Fibroblast of gingiva (primary cell): Measurements from ENCODE around the gene NDUFA8.

Experiments used
- DNase-seq: peaks from one replicate; pipeline ENCODE4 v3.0.0-alpha.2; 2011; ENCODE audit warnings: low read depth

The NDUFA8 gene

GRCh38 chr9:122184551-122184950, 25.0 kb upstream of the NDUFA8 start:
- no peak for DNase-seq

- DNase-seq = no peak
Observed at GRCh38 chr9:122183501-122183900, 23.9 kb upstream of the NDUFA8 start.

DNA sequence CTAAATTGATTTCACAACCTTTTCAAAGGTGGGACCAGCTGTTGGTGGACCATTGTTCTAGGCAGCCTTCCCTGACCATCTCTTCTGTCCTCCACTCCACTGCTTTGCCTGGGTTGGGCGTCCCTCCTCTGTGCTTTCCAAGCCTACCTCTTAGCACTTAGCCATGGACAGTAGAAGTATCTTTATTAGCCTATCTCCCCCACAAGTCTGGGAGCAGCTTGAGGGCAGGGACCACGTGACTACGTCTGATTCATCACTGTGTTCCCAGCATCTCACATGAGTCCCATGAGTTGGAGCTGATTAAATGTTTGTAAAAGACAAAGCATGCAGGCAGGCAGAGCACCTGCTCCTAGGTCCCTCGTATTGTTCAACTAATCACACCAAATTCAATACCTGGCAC, 21.1 kb upstream of the NDUFA8 start:
- DNase-seq = peak; percentile 32

DNA sequence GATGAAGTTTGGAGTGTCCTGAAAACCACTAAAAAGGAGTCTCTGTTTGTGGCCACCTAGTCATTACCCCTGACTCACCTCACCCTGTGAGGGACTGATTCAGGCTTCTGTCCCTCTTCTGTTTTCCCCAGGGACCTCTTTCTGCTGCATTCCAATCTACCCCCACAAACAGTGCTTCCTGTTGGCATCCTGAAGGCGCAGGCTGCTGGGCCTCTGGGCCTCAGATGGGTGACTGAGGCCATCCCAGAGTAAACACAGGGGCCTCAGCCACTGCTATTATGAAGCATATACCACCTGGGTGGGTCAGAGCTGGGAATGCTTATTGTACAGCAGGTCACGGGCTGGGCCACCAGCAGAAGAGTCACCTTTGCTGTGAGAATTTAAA, 20.1 kb upstream of the NDUFA8 start:
- no peak for DNase-seq

DNA sequence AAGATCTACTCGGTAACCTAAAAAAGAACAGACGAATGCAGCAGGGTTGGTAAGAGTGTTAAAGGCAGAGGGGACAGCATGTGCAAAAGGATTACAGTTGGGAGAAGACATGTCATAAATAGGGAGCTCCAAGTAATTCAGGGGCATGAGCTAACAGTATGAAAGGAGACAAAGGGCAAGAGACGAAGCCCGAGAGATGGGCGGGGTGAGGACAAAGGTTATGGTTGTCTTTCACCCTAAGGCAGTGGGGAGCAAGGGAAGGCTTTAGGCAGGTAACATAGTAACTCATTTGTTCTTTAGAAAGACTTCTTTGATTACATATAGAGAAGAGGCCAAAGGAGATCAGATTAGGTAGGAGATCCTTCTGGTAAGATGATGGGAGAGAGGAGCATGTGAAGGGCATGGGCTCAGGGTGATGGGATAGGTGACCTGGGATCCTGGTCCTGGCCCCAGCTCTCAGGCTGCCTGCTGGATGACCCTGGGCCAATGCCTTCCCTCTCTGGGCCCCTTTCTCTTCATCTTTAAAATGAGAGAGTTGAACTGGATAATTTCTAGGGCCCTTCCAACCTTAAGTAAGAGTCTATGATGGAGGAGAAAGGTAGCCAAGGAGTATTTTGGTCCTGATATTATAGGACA, 19.6 kb upstream of the NDUFA8 start:
- DNase-seq = no peak

GRCh38 chr9:122176916-122177315, 17.3 kb upstream of the NDUFA8 start:
- no peak for DNase-seq

DNA sequence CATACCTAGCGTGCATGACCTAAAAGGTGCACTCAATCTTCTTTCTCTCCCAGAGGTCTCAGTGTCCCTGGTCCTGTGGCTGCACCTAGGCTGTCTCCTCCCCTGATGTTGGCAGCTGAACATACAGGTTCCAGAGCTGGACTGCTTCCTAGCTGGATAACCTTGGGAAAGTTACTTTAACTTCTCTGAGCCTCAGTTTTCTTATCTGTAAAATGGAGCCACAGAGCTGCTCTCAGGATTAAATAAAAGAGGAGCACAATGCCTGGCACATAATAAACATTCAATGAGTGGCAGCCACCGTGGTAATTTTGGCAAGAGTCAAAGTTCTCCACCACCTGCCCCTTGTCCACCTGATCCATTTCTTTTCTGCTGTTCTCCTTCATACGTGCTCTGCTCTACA, 14.1 kb upstream of the NDUFA8 start:
- DNase-seq = no peak

- DNase-seq = no peak
Observed at GRCh38 chr9:122172131-122172530, 12.6 kb upstream of the NDUFA8 start.

GRCh38 chr9:122168356-122168755, 8.8 kb upstream of the NDUFA8 start:
- no peak for DNase-seq

GRCh38 chr9:122164286-122164685, 4.7 kb upstream of the NDUFA8 start:
- DNase-seq = no peak

GRCh38 chr9:122162415-122162814, 2.8 kb upstream of the NDUFA8 start:
- DNase-seq = no peak

DNA sequence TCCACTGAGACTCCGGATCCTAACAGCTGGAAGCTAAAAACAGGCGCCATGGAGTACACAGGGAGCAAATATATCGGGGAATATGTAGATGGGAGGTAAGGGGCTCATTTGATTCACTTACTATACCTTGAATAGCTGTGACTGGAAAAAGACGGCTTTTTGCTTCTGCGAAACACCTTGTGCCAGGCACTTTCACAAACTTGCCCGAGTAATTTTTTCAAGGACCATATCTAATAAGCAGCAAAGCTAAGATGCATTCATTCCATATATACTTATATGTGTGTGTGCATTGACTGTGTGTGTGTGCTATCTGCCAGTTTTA, 307 bp upstream of the NDUFA8 start:
- no peak for DNase-seq

DNA sequence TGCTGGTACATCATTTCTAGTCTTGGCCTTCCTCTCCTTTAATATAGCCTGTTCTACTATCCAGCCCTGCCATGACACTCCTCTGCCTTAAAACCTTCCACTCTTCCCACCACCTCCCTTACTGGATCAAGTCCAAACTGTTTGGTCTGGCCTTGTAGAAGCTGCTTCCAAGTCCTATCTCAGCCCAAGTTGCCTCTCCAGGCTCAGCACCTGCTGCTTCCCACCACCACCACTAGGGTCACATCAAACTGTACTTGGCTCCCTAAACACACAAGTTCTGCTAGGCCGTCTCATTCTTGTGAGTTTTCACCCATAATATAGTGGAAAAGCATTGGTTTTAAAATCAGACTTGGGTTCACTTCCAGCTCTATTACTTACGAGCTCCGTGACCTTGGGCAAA, 1.4 kb downstream of the NDUFA8 start:
- DNase-seq = peak; percentile 30

DNA sequence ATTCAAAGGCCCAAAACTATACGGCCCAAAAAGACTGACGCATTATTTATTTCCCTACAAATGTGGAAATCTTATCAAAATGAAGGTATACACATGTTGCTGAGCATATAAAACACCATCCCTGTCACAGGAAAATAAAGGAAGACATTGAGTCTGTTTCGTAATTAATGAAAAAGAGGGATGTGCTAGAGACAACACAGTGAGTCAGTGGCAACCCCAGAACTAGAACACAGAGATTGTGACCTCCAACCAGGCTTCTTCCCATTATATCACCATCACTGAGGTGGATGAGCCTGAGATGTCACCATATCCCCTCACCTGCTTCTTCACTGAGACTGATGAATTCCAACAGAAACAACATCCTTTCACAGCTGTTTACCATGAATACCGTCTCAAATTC, 3.8 kb downstream of the NDUFA8 start:
- DNase-seq = no peak

DNA sequence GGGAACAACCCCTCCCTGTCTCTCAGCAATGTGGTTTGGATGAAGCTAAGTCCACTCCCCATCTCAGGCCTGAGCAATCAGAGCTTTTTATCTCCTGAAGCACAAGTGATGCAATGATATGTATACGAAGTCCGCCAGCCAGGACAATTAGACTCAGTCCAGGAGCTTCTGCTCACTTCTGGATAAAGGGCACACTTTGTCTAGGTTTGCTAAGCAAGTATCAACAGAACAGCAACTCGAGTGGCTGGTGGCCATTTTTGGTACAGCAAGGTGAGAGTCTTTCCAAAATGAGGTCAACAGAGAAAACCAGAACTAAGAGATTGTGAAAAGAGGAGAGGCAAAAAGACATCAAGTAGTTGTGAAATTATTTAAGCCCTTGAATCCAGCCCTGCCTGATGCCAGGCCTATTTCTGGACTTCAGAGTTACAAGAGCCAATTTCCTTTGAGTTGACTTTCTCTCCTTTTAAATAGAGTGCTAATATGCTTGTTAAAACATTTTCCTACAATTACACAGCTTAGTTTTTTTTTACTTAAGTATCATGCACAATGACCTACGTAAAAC, 8.2 kb downstream of the NDUFA8 start:
- no peak for DNase-seq

GRCh38 chr9:122145592-122145863, 14.1 kb downstream of the NDUFA8 start:
- no peak for DNase-seq

GRCh38 chr9:122144836-122145591, 14.6 kb downstream of the NDUFA8 start:
- DNase-seq = no peak

DNA sequence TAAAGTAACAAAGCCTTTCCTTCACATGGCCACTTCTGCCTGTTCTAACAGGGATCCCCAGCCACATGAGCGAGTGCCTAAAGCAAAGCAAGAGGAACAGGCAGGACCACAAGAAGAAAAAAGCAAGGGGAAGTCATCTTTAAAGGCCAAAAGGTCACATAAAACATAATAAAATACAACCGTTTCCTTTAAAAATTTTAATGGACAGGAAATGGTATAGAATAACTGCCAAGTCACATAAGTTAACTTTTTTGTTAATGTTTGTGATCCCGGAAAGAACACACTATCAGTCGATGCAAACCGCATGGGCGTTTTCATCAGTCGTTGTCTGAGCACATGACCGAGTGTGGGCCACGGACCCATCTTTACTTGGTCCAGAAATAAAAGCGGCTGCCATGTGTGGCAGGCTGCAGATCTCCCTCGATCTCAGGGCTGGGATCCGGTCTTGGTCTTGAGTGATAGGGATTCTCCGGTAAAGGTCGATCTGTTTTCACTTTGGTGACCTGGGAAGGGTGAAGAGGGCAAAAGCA, 15.6 kb downstream of the NDUFA8 start:
- DNase-seq = no peak

DNA sequence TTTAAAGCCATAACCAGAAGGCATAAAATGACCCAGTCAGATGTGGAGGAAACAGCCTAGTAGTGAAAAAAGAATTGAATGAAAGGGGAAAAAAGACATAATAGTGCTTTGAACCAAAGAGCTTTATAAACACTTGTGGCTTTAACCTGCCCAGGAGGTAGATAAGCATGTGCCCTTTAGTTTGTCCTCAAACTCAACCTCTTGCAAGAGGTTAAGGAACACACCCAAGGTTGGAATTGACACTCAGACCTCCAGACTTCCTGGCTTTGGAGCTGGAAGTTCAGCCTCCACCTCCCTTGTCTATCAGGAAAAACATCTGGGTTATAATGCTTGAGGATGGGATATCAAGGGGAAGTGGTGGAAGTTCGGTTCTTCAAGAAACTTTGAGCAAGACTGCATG, 16.3 kb downstream of the NDUFA8 start:
- DNase-seq = no peak

- DNase-seq = no peak
Observed at GRCh38 chr9:122141671-122142070, 17.9 kb downstream of the NDUFA8 start.

DNA sequence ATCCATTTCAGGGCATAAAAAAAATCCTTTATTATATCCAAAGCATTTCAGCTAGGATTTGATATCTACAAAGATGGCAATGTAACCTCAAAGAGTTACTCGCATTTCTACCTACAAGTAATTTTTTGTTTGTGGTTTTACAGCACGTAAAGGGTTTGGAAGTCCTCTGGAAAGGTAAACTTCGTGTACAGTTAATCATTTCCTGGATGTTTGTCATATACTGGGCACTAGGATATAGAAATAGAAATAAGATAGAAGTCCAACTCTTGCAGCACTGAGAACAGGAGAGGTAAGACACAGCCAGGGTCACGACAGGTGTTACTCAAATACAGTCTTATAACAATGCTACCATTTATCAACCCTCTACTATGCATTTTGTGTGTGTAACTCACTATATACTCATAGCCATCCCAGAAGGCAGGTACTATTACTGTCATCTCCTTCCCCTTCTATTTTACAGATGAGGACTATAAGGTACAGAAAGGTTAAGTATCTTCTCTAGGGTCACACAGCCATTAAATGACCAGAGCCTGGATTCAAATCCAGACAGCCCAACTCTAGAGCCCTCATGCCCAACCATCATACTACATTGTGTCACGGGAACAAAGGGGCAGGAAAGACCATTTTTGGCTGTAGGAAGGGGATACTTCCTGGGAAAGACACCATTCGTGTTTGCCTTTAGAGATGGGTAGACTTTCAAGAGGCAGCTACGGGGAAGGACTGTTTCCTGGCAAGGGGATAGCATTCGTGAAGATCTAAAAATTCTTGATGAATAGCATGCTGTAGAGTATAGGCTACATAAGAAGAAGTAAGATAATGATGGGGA, 19.0 kb downstream of the NDUFA8 start:
- DNase-seq = no peak

DNA sequence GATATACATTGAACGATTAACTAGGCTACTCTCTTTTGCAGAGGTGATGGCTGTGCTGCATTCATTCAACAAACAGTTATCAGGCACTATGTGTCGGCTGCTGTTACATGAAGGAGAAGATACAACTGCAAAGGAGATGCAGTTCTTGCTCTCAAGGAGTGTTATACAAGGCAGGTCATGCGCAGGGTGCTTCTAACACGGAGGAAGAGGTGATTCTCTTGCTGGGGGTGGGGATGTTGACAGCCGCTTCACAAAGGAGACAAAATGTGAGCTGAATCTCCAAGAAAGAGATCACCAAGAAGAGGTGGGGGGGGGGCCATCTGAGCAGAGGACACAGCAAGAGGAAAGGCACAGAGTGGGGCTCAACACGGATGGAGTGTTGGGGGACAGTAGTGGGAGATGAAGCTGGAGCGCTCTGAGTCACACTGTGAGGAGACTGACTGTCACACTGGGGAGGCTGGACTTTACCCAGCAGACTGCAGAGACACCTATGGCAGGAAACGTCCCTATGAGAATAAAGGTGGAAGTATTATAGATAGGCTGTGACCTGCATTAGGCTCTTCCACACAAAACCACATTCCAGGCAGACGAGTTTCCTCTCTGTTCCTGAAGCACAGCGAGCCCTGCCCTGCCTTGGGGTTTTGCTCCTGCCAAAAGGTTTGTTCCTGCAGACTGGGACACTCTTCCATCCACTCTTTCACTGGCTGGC, 20.9 kb downstream of the NDUFA8 start:
- DNase-seq = no peak
